Measurements from ENCODE around the gene BLTP3B.

GRCh38 chr12:100133200-100133599, 9.5 kb downstream of the BLTP3B start:
- TF ChIP-seq, protein P1, sequence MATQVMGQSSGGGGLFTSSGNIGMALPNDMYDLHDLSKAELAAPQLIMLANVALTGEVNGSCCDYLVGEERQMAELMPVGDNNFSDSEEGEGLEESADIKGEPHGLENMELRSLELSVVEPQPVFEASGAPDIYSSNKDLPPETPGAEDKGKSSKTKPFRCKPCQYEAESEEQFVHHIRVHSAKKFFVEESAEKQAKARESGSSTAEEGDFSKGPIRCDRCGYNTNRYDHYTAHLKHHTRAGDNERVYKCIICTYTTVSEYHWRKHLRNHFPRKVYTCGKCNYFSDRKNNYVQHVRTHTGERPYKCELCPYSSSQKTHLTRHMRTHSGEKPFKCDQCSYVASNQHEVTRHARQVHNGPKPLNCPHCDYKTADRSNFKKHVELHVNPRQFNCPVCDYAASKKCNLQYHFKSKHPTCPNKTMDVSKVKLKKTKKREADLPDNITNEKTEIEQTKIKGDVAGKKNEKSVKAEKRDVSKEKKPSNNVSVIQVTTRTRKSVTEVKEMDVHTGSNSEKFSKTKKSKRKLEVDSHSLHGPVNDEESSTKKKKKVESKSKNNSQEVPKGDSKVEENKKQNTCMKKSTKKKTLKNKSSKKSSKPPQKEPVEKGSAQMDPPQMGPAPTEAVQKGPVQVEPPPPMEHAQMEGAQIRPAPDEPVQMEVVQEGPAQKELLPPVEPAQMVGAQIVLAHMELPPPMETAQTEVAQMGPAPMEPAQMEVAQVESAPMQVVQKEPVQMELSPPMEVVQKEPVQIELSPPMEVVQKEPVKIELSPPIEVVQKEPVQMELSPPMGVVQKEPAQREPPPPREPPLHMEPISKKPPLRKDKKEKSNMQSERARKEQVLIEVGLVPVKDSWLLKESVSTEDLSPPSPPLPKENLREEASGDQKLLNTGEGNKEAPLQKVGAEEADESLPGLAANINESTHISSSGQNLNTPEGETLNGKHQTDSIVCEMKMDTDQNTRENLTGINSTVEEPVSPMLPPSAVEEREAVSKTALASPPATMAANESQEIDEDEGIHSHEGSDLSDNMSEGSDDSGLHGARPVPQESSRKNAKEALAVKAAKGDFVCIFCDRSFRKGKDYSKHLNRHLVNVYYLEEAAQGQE (IDR thresholded peaks at IDR 0.05; ENCODE audit: low read depth), result no peak
- TF ChIP-seq USF1 (IDR thresholded peaks at IDR 0.05), result no peak
